A673 (cell line): ENCODE measurements around the gene SERPINE1.

Source experiments
- CTCF ChIP-seq: fragments of 300-800, 200-600 bp; sonication (generic); conservative IDR thresholded peaks from 2 replicates; pipeline ENCODE4 v1.5.1; 2017; ENCODE audit warnings: low read depth, mild to moderate bottlenecking, antibody characterized with exemption, low read length, moderate library complexity, mixed read lengths
- EZH2 ChIP-seq: fragments of 200-600 bp; sonication (generic); IDR thresholded peaks from 2 replicates; pipeline ENCODE4 v1.6.1; 2017; ENCODE audit warnings: borderline replicate concordance, low read depth, mild to moderate bottlenecking, mixed read lengths, antibody characterized with exemption, low read length; ENCODE audit not compliant: poor library complexity, severe bottlenecking

- TF ChIP-seq CTCF, result no peak
- TF ChIP-seq EZH2, result no peak
These were observed 1.3 kb downstream of the SERPINE1 start for GRCh38 chr7:101128040-101128834.
